ENCODE data around the gene CACNA1D. TPM values are rescaled to one million over a fixed set of nuclear protein-coding genes. Genes with fewer than 3 reads are reported as not detected.

Gene CACNA1D
- total RNA-seq, 1 donor from 2014 or later: 2.8 TPM

GRCh38 chr3:53545310-53545995 lies 51.0 kb downstream of the CACNA1D start:
- Mint-ChIP-seq H3K36me3 (no peaks in the 10 kb centered on the region), H3K4me3 (no peak overlapping the region), H3K27ac (no peak overlapping the region), H3K9me3 (no peaks in the 10 kb centered on the region), H3K27me3 (ENCODE audit: low read depth) (peaks cover 1% of the 10 kb centered on the region), H3K4me1 (no peaks in the 10 kb centered on the region)
- no peak for DNase-seq (ENCODE audit: low spot score in 2 of 2, unreplicated experiment in 2 of 2)
- no peak for TF ChIP-seq CTCF (IDR thresholded peaks at IDR 0.05; ENCODE audit: unreplicated experiment)

GRCh38 chr3:53545996-53546359 lies 51.6 kb downstream of the CACNA1D start:
- H3K9me3 Mint-ChIP-seq: no peaks in the 10 kb centered on the region
- DNase-seq (ENCODE audit: low spot score in 2 of 2, unreplicated experiment in 2 of 2): no peak
- no peaks in the 10 kb centered on the region for H3K36me3 Mint-ChIP-seq
- H3K27me3 Mint-ChIP-seq (ENCODE audit: low read depth): peaks cover 1% of the 10 kb centered on the region
- H3K27ac Mint-ChIP-seq: no peak overlapping the region
- no peak overlapping the region for H3K4me3 Mint-ChIP-seq
- no peaks in the 10 kb centered on the region for H3K4me1 Mint-ChIP-seq
- TF ChIP-seq CTCF (IDR thresholded peaks at IDR 0.05; ENCODE audit: unreplicated experiment): no peak

- H3K9me3 Mint-ChIP-seq: no peaks in the 10 kb centered on the region
- no peaks in the 10 kb centered on the region for H3K4me1 Mint-ChIP-seq
- no peak for TF ChIP-seq CTCF (IDR thresholded peaks at IDR 0.05; ENCODE audit: unreplicated experiment)
- H3K36me3 Mint-ChIP-seq: no peaks in the 10 kb centered on the region
- H3K27ac Mint-ChIP-seq: no peak overlapping the region
- DNase-seq (ENCODE audit: low spot score in 2 of 2, unreplicated experiment in 2 of 2): no peak
- peaks cover 1% of the 10 kb centered on the region for H3K27me3 Mint-ChIP-seq (ENCODE audit: low read depth)
- no peak overlapping the region for H3K4me3 Mint-ChIP-seq
Measured at GRCh38 chr3:53547327-53547726, 52.9 kb downstream of the CACNA1D start.

GRCh38 chr3:53550005-53550620 lies 55.7 kb downstream of the CACNA1D start:
- no peak overlapping the region for H3K4me3 Mint-ChIP-seq
- H3K36me3 Mint-ChIP-seq: no peaks in the 10 kb centered on the region
- H3K27me3 Mint-ChIP-seq (ENCODE audit: low read depth): peaks cover 1% of the 10 kb centered on the region
- no peak overlapping the region for H3K27ac Mint-ChIP-seq
- no peak for DNase-seq (ENCODE audit: low spot score in 2 of 2, unreplicated experiment in 2 of 2)
- no peaks in the 10 kb centered on the region for H3K9me3 Mint-ChIP-seq
- TF ChIP-seq CTCF (IDR thresholded peaks at IDR 0.05; ENCODE audit: unreplicated experiment): no peak
- peaks cover 15% of the 10 kb centered on the region for H3K4me1 Mint-ChIP-seq

- TF ChIP-seq CTCF (IDR thresholded peaks at IDR 0.05; ENCODE audit: unreplicated experiment): no peak
- Mint-ChIP-seq H3K36me3 (no peaks in the 10 kb centered on the region), H3K27me3 (ENCODE audit: low read depth) (peaks cover 1% of the 10 kb centered on the region), H3K9me3 (no peaks in the 10 kb centered on the region), H3K27ac (no peak overlapping the region), H3K4me3 (no peak overlapping the region), H3K4me1 (peaks cover 15% of the 10 kb centered on the region)
- no peak for DNase-seq (ENCODE audit: low spot score in 2 of 2, unreplicated experiment in 2 of 2)
Measured at GRCh38 chr3:53551324-53551723, 56.9 kb downstream of the CACNA1D start.
